Right ventricle myocardium inferior (tissue), 1 donor: ENCODE measurements around the gene MAN1B1. TPM values are rescaled to one million over a fixed set of nuclear protein-coding genes. Genes with fewer than 3 reads are reported as not detected.

Source experiments
- ATAC-seq: fragments of 200-7000 bp; cut with Tn5 transposase; one replicate; pipeline ENCODE4 v1.9.1; 2020; ENCODE audit warnings: mild to moderate bottlenecking, moderate library complexity
- DNase-seq: peaks from one replicate; pipeline ENCODE4 v3.0.0; 2021; ENCODE audit errors: missing footprints
- intact Hi-C: fragments of 100-400 bp; cut with DNase I; formaldehyde crosslinking; loops from one replicate; pipeline ENCODE4 v1.11.0; 2022
- total RNA-seq: library from RNA; stranded (reverse); fragmentation: NEBNext Ultra II Directional; extraction: Animal tissue kit (Norgen Biotek cat#: 25700); gene quantifications from one replicate; pipeline ENCODE4 v1.2.1, GENCODE V29; 2021
- donor health status: DM: no; HTN: yes; CAD: no; lungs with severe emphysema.

MAN1B1 gene
- total RNA-seq, 1 donor from 2014 or later: 20.4 TPM

- ATAC-seq: no peak
- intact Hi-C loops: no loop called here
- DNase-seq: peak; percentile 6
These were observed 59.7 kb downstream of the MAN1B1 start for GRCh38 chr9:137146527-137146918.

DNA sequence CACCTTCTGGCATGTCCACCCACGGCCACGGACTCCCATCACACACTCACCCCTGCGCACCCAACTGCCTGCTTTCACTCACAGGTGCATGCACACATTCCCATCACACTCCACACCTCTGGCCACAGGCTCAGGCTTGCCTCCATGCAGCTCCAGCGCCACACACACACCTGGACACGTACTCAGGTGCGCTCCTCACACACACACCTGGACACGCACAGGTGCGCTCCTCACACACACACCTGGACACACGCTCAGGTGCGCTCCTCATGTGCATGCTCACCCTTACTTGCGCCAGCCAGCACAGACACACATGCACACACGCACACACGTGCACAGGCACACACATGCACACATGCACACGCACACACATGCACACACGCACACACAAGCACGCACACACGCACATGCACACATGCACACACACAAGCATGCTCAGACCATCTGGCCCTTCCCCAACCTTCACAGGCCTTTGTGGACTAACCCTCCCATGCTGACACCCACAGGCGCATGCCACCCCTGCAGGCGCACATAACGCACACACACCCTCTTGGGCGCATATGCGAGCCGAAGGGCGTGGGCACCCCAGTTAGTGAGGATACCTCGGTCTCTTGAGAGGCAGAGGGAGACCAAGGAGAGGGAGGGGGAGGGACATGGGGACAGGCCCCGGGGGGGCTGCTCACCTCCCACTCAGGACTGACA, 60.5 kb downstream of the MAN1B1 start:
- ATAC-seq (no peak), DNase-seq (peak; percentile 31)
- intact Hi-C loops: no loop called here

DNA sequence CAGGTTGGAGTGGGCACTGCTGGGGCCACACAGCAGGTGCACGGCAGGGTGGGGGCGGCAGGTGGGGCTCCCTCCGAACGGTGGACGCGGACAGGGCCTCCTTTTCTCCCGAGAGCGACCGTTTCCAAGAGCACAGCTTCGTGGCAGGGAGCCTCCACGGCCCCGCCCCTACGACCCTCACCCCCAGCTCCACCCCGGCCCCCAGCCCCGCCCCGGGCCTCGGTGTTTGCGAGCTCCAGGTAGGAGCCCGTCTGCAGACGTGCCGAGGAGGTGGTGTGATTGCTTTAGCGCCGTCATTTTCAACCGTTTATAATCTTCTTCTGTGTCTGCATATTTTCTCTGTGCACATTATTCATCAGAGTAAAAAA, 61.0 kb downstream of the MAN1B1 start:
- intact Hi-C loops: no loop called here
- no peak for DNase-seq

DNA sequence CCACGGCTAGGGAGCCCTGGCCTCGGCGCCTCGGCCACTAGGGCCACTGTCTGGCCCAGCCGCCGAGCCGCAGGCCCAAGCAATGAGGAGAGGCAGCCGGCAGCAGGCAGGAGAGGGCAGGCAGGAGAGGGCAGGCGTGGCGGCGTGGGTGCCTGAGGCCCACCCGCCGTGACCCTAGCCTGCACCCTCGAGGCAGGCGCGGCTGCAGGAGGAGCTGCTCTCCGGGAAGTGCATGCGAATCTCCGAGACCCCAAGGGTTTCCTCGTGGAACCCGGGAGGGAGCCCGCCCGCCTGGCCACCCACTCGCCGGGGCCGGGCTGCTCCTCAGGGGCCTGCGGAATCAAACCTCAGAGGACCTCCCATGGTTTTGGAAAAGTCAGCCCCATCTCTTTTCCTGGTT, 61.5 kb downstream of the MAN1B1 start:
- intact Hi-C loops: no loop called here
- DNase-seq (peak; percentile 9), ATAC-seq (no peak)

More for the DNA sequence above, 61.0 kb downstream of the MAN1B1 start:
- ATAC-seq: no peak

DNA sequence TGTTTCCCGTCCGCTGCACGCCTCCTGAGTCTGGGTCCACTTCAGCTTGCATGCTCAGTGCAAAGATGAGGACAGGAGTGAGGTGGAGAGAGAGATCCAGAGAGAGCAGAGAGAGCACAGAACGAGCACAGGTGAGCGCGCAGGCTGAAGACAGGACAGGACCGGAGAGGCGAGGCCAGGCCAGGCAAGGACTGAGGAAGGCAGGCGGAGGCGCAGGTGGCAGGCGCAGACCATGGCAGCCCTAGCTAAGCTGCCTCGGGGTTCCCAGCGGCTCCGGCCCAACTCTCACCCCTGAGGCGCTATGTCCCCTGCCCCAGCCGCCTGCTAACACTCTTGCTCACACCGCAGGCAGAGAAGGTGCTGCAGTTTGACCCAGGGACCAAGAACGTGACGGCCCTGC, 61.9 kb downstream of the MAN1B1 start:
- intact Hi-C loops: no loop called here
- peak; percentile 11 for DNase-seq
- no peak for ATAC-seq

DNA sequence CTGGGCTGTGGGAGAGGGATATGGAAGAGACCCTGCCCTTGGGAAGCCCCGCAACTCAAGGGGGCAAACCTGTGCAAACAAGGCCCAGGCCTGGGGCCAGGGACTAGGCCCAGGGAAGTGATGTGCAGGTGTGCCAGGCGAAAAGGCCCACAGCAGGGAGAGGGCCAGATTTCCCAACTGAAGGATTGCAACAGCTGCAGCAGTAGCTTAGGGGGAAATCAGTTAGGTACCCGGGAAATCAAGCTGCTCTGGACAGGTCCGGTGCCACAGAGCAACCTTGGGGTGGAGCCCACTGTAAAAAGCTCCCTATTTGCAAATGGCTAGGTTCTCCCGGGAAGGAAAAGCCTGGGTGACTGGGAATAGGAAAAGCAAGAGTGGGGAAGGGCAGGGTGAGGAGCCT, 62.6 kb downstream of the MAN1B1 start:
- intact Hi-C loops: no loop called here
- no peak for ATAC-seq
- no peak for DNase-seq

GRCh38 chr9:137149942-137150616, 63.3 kb downstream of the MAN1B1 start:
- intact Hi-C loops: no loop called here
- DNase-seq (no peak), ATAC-seq (no peak)

DNA sequence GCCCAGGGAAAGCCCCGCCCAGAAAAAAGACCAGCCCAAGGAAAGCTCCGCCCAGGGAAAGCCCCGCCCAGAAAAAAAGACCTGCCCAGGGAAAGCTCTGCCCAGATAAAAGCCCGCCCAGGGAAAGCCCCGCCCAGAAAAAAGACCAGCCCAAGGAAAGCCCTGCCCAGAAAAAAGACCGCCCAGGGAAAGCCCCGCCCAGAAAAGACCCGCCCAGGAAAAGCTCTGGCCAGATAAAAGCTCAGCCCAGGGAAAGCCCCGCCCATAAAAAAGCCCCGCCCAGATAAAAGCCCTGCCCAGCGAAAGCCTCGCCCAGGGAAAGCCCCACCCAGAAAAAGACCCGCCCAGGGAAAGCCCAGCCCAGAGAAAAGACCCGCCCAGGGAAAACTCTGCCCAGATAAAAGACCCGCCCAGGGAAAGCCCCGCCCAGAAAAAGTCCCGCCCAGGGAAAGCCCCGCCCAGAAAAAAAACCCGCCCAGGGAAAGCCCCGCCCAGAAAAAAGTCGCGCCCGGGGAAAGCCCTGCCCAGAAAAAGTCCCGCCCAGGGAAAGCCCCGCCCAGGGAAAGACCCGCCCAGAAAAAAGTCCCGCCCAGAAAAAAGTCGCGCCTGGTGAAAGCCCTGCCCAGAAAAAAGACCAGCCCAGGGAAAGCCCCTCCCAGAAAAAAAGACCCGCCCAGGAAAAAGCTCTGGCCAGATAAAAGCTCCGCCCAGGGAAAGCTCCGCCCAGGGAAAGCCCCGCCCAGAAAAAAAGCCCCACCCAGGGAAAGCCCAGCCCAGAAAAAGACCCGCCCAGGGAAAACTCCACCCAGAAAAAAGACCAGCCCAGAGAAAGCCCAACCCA, 64.1 kb downstream of the MAN1B1 start:
- DNase-seq: no peak
- no peak for ATAC-seq
- intact Hi-C loops: no loop called here

- DNase-seq: no peak
- intact Hi-C loops: no loop called here
- ATAC-seq: no peak
These were observed 66.1 kb downstream of the MAN1B1 start for GRCh38 chr9:137152844-137153405.

GRCh38 chr9:137156567-137157375, 70.0 kb downstream of the MAN1B1 start:
- ATAC-seq (no peak), DNase-seq (peak; percentile 74)
- intact Hi-C loops: no loop called here

DNA sequence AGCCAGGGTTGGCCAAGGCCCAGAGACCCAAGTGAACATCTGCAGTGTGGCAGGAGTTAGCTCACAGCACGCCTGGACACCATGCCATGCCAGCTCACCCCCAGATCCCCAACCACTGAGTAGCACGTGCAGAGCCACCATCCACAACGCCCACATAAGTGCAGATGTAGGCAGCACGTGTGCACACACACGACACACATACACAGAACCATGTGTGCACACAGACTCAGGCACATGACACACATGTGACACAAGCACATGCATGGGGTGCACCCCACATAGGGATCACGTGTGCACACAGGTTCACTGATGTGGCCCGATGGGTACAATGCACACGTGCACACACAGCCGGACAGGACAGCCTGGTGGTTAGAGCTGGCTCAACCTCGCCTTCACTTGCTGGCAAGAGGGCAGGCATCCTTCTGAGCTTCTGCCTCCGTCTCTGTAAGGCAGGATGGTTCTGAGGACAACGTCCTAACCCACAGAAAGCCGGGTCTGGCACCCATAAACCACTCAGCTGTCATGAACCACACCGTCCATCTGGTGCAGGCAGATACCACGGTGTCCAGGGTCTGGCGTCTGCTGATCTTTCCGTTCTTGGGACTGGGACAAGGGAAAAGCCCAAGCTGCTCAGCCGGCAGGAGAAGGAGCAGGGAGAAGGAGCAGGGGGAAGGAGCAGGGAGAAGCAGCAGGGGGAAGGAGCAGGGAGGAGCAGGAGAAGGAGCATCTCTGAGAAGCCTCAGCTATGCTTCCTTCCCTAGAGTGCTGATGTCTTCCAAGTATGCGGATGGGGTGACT, 71.0 kb downstream of the MAN1B1 start:
- ATAC-seq (no peak), DNase-seq (no peak)
- intact Hi-C loops: no loop called here

DNA sequence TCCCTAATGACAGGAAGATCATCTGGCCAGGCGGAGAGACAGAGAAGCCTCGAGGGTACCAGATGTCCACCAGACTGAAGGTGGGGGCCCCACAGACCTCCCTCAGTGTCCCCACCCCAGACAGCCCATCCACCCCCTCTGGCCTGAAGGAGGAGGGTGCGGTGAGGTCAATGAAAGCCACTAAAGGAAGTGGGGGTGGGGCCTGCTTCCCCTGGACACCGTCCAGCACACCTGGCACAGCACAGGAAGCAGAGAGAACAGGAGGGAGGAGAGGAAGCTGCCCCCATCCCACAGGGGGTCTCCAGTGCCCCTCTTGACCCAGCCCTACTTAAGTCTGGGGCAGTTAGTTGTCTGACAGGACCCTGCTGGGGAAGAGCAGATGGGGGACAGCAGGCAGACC, 71.8 kb downstream of the MAN1B1 start:
- ATAC-seq (no peak), DNase-seq (no peak)
- intact Hi-C loops: no loop called here

Other genes with a start within 250 kb of the MAN1B1 start
- 8.6 TPM for gene AJM1, start 244.5 kb upstream of the MAN1B1 start, total RNA-seq
- gene PHPT1, start 237.6 kb upstream of the MAN1B1 start, total RNA-seq: 358 TPM
- 12.8 TPM for gene MAMDC4, start 234.6 kb upstream of the MAN1B1 start, total RNA-seq
- 358 TPM for gene EDF1, start 220.7 kb upstream of the MAN1B1 start, total RNA-seq
- gene TRAF2, start 200.5 kb upstream of the MAN1B1 start, total RNA-seq: 12.6 TPM
- gene FBXW5, start 142.2 kb upstream of the MAN1B1 start, total RNA-seq: 143 TPM
- gene C8G, start 141.7 kb upstream of the MAN1B1 start, total RNA-seq: 1.3 TPM
- gene LCN12, start 134.7 kb upstream of the MAN1B1 start, total RNA-seq: 2.9 TPM
- gene PTGDS, start 109.5 kb upstream of the MAN1B1 start, total RNA-seq: 6,282 TPM
- gene LCNL1, start 104.0 kb upstream of the MAN1B1 start, total RNA-seq: 8.6 TPM
- gene PAXX, start 94.6 kb upstream of the MAN1B1 start, total RNA-seq: 26.9 TPM
- 1.1 TPM for gene CLIC3, start 90.4 kb upstream of the MAN1B1 start, total RNA-seq
- gene ABCA2, start 58.7 kb upstream of the MAN1B1 start, total RNA-seq: 28.2 TPM
- 0.11 TPM for gene FUT7, start 54.9 kb upstream of the MAN1B1 start, total RNA-seq
- 69.0 TPM for gene NPDC1, start 40.8 kb upstream of the MAN1B1 start, total RNA-seq
- gene ENTPD2, start 32.9 kb upstream of the MAN1B1 start, total RNA-seq: 2.7 TPM
- gene SAPCD2, start 16.4 kb upstream of the MAN1B1 start, total RNA-seq: 0.22 TPM
- gene UAP1L1, start 9.5 kb upstream of the MAN1B1 start, total RNA-seq: 13.6 TPM
- gene DPP7, start 27.7 kb downstream of the MAN1B1 start, total RNA-seq: 143 TPM
- not detected for gene GRIN1, start 52.2 kb downstream of the MAN1B1 start, total RNA-seq
- not detected for gene LRRC26, start 83.1 kb downstream of the MAN1B1 start, total RNA-seq
- not detected for gene TMEM210, start 85.1 kb downstream of the MAN1B1 start, total RNA-seq
- 35.0 TPM for gene ANAPC2, start 101.6 kb downstream of the MAN1B1 start, total RNA-seq
- gene SSNA1, start 101.7 kb downstream of the MAN1B1 start, total RNA-seq: 70.7 TPM
- 27.9 TPM for gene TPRN, start 113.8 kb downstream of the MAN1B1 start, total RNA-seq
- 44.6 TPM for gene TMEM203, start 118.7 kb downstream of the MAN1B1 start, total RNA-seq
- gene NDOR1, start 118.7 kb downstream of the MAN1B1 start, total RNA-seq: 5.9 TPM
- 26.0 TPM for gene RNF208, start 135.3 kb downstream of the MAN1B1 start, total RNA-seq
- not detected for gene CYSRT1, start 138.2 kb downstream of the MAN1B1 start, total RNA-seq
- not detected for gene RNF224, start 140.5 kb downstream of the MAN1B1 start, total RNA-seq
- not detected for gene SLC34A3, start 143.9 kb downstream of the MAN1B1 start, total RNA-seq
- 620 TPM for gene TUBB4B, start 154.3 kb downstream of the MAN1B1 start, total RNA-seq
- 1.4 TPM for gene STPG3, start 164.3 kb downstream of the MAN1B1 start, total RNA-seq
- gene NELFB, start 168.3 kb downstream of the MAN1B1 start, total RNA-seq: 37.9 TPM
- 16.5 TPM for gene TOR4A, start 190.7 kb downstream of the MAN1B1 start, total RNA-seq
- gene NRARP, start 215.3 kb downstream of the MAN1B1 start, total RNA-seq: 4.7 TPM